HEK293 (cell line): ENCODE data around the gene SYNE2.
A peak's percentile ranks its signal among the peaks of the same experiment; 100 is the strongest.

ENCODE experiments used
- CTCF ChIA-PET: fragments of 350-600 bp; formaldehyde crosslinking; extraction: SDS; loops from one replicate; lab custom pipeline; 2021; ENCODE audit warnings: antibody characterized with exemption; lab: Yijun Ruan, JAX
- POLR2A ChIA-PET: fragments of 300-600 bp; formaldehyde crosslinking; extraction: SDS; loops from one replicate; lab custom pipeline; 2020; ENCODE audit warnings: antibody characterized with exemption, inconsistent platforms; lab: Yijun Ruan, JAX
- H3K27ac ChIP-seq: fragments of 200-500 bp; sonication (Bioruptor generic); 2 replicates; pipeline ENCODE4 v1.5.1; 2014; ENCODE audit warnings: low read depth, low read length, control low read depth, inconsistent platforms; ENCODE audit errors: extremely low read depth
- H3K36me3 ChIP-seq, 2 experiments: fragments of 200-500 bp in 1 of 2; sonication (Bioruptor generic) in 1 of 2; 1 replicate in 1 of 2; 2 replicates in 1 of 2; pipeline ENCODE4 v1.5.1; 2014 to 2017; ENCODE audit warnings: inconsistent platforms in 2 of 2, low read length in 2 of 2; ENCODE audit not compliant: control insufficient read depth in 2 of 2, insufficient read depth in 1 of 2
- H3K4me1 ChIP-seq: fragments of 200-500 bp; sonication (Bioruptor generic); 2 replicates; pipeline ENCODE4 v1.5.1; 2014; ENCODE audit warnings: mild to moderate bottlenecking, low read length, inconsistent platforms; ENCODE audit not compliant: control insufficient read depth, insufficient read depth
- H3K4me3 ChIP-seq: 2 replicates; pipeline ENCODE4 v1.5.1; 2011; ENCODE audit warnings: low read depth, mild to moderate bottlenecking, control low read depth, low read length, moderate library complexity
- H3K9me3 ChIP-seq: fragments of 200-500 bp; sonication (Bioruptor generic); 2 replicates; pipeline ENCODE4 v1.5.1; 2014; ENCODE audit warnings: low read depth, low read length, inconsistent platforms; ENCODE audit not compliant: control insufficient read depth, insufficient read depth
- GLIS2 ChIP-seq: fragments of 450-650 bp; formaldehyde crosslinking; IDR thresholded peaks from 2 replicates; pipeline ENCODE4 v1.5.1; 2016; ENCODE audit warnings: missing biosample characterization, missing genetic modification characterization
- HIC1 ChIP-seq: fragments of 450-650 bp; formaldehyde crosslinking; IDR thresholded peaks from 2 replicates; pipeline ENCODE4 v1.5.1; 2016; ENCODE audit warnings: missing biosample characterization, missing genetic modification characterization
- HOXA7 ChIP-seq: sonication (generic); formaldehyde crosslinking; IDR thresholded peaks from 2 replicates; pipeline ENCODE4 v1.8.1; 2022; ENCODE audit warnings: missing genetic modification reagents, borderline replicate concordance
- KLF16 ChIP-seq: fragments of 450-650 bp; formaldehyde crosslinking; IDR thresholded peaks from 2 replicates; pipeline ENCODE4 v1.5.1; 2017; ENCODE audit warnings: missing biosample characterization, missing genetic modification characterization
- OVOL3 ChIP-seq: fragments of 450-650 bp; formaldehyde crosslinking; IDR thresholded peaks from 2 replicates; pipeline ENCODE4 v1.5.1; 2016; ENCODE audit warnings: missing biosample characterization, missing genetic modification characterization
- SCRT2 ChIP-seq: fragments of 450-650 bp; formaldehyde crosslinking; IDR thresholded peaks from 2 replicates; pipeline ENCODE4 v1.5.1; 2016; ENCODE audit warnings: missing biosample characterization, missing genetic modification characterization
- TSHZ1 ChIP-seq: fragments of 450-650 bp; formaldehyde crosslinking; IDR thresholded peaks from 2 replicates; pipeline ENCODE4 v1.5.1; 2016; ENCODE audit warnings: missing biosample characterization, missing genetic modification characterization, borderline replicate concordance
- ZBTB1 ChIP-seq: fragments of 450-650 bp; formaldehyde crosslinking; IDR thresholded peaks from 2 replicates; pipeline ENCODE4 v1.5.1; 2016; ENCODE audit warnings: missing biosample characterization, missing genetic modification characterization
- ZBTB48 ChIP-seq: fragments of 450-650 bp; formaldehyde crosslinking; IDR thresholded peaks from 2 replicates; pipeline ENCODE4 v1.5.1; 2016; ENCODE audit warnings: missing biosample characterization, missing genetic modification characterization
- ZFP3 ChIP-seq: fragments of 450-650 bp; formaldehyde crosslinking; IDR thresholded peaks from 2 replicates; pipeline ENCODE4 v1.5.1; 2016; ENCODE audit warnings: low read depth, missing biosample characterization, missing genetic modification characterization
- ZFP37 ChIP-seq: fragments of 450-650 bp; formaldehyde crosslinking; IDR thresholded peaks from 2 replicates; pipeline ENCODE4 v1.5.1; 2016; ENCODE audit warnings: missing biosample characterization, missing genetic modification characterization
- ZNF114 ChIP-seq: fragments of 450-650 bp; formaldehyde crosslinking; IDR thresholded peaks from 2 replicates; pipeline ENCODE4 v1.5.0; 2017; ENCODE audit warnings: missing biosample characterization, missing genetic modification characterization
- ZNF121 ChIP-seq: fragments of 450-650 bp; formaldehyde crosslinking; IDR thresholded peaks from 2 replicates; pipeline ENCODE4 v1.5.1; 2016; ENCODE audit warnings: missing biosample characterization, missing genetic modification characterization
- ZNF16 ChIP-seq: fragments of 450-650 bp; formaldehyde crosslinking; IDR thresholded peaks from 2 replicates; pipeline ENCODE4 v1.5.1; 2016; ENCODE audit warnings: low read depth, missing biosample characterization, missing genetic modification characterization
- ZNF24 ChIP-seq: fragments of 450-650 bp; formaldehyde crosslinking; IDR thresholded peaks from 2 replicates; pipeline ENCODE4 v1.5.1; 2016; ENCODE audit warnings: missing biosample characterization, missing genetic modification characterization
- ZNF362 ChIP-seq: fragments of 450-650 bp; formaldehyde crosslinking; IDR thresholded peaks from 2 replicates; pipeline ENCODE4 v1.5.1; 2016; ENCODE audit warnings: missing biosample characterization, missing genetic modification characterization
- ZNF510 ChIP-seq: fragments of 450-650 bp; formaldehyde crosslinking; IDR thresholded peaks from 2 replicates; pipeline ENCODE4 v1.5.1; 2018; ENCODE audit warnings: mild to moderate bottlenecking, missing genetic modification characterization, missing biosample characterization; ENCODE audit not compliant: insufficient replicate concordance
- ZNF518A ChIP-seq: fragments of 450-650 bp; formaldehyde crosslinking; conservative IDR thresholded peaks from 2 replicates; pipeline ENCODE4 v1.5.1; 2016; ENCODE audit warnings: low read depth, missing biosample characterization, missing genetic modification characterization
- ZNF596 ChIP-seq: fragments of 450-650 bp; IDR thresholded peaks from 2 replicates; pipeline ENCODE4 v1.5.0; 2018; ENCODE audit warnings: missing biosample characterization, mild to moderate bottlenecking, missing genetic modification characterization, moderate library complexity
- ZNF621 ChIP-seq: fragments of 450-650 bp; formaldehyde crosslinking; IDR thresholded peaks from 2 replicates; pipeline ENCODE4 v1.5.1; 2017; ENCODE audit warnings: missing biosample characterization, missing genetic modification characterization
- ZNF626 ChIP-seq: fragments of 450-650 bp; sonication (Bioruptor Pico); formaldehyde crosslinking; IDR thresholded peaks from 2 replicates; pipeline ENCODE4 v1.5.1; 2018; ENCODE audit warnings: missing biosample characterization, missing genetic modification characterization, inconsistent platforms
- ZNF776 ChIP-seq: fragments of 450-650 bp; formaldehyde crosslinking; IDR thresholded peaks from 2 replicates; pipeline ENCODE4 v1.5.0; 2017; ENCODE audit warnings: missing biosample characterization, missing genetic modification characterization, borderline replicate concordance
- ZNF843 ChIP-seq: fragments of 450-650 bp; formaldehyde crosslinking; IDR thresholded peaks from 2 replicates; pipeline ENCODE4 v1.5.1; 2016; ENCODE audit warnings: missing biosample characterization, missing genetic modification characterization
- ZSCAN23 ChIP-seq: fragments of 450-650 bp; formaldehyde crosslinking; IDR thresholded peaks from 2 replicates; pipeline ENCODE4 v1.5.1; 2016; ENCODE audit warnings: missing biosample characterization, missing genetic modification characterization
- ZXDB ChIP-seq: fragments of 450-650 bp; formaldehyde crosslinking; IDR thresholded peaks from 2 replicates; pipeline ENCODE4 v1.5.1; 2016; ENCODE audit warnings: missing biosample characterization, missing genetic modification characterization

The SYNE2 gene

GRCh38 chr14:64082837-64083236, 230.0 kb downstream of the SYNE2 start (continued):
- no peak for TF ChIP-seq ZNF518A
- no peak for TF ChIP-seq ZNF626
- TF ChIP-seq KLF16 (tag by site-specific recombination) = no peak
- TF ChIP-seq ZNF596 (tag by site-specific recombination) = no peak

- TF ChIP-seq ZNF843 (tag by site-specific recombination) (no peak), ZNF776 (no peak), SCRT2 (tag by site-specific recombination) (no peak), ZFP37 (no peak), HOXA7 (no peak), ZNF510 (tag by site-specific recombination) (no peak), ZSCAN23 (tag by site-specific recombination) (no peak), ZNF24 (tag by site-specific recombination) (no peak), ZNF114 (tag by site-specific recombination) (no peak), OVOL3 (tag by site-specific recombination) (no peak), GLIS2 (no peak), ZNF621 (tag by site-specific recombination) (no peak), ZNF121 (tag by site-specific recombination) (no peak), HIC1 (no peak), ZNF16 (no peak)
- no peak overlapping the region for H3K4me3 ChIP-seq
- H3K27ac ChIP-seq = no peak overlapping the region
- ChIA-PET CTCF (no interaction called here), POLR2A (no interaction called here)
- peaks cover 5% of the 10 kb centered on the region; the same call in 1 of the 2 replicates for H3K4me1 ChIP-seq
- no peaks in the 10 kb centered on the region for H3K9me3 ChIP-seq
- peaks cover 0 to 7% of the 10 kb centered on the region in 2 experiments; a peak in 2 of 3 replicates for H3K36me3 ChIP-seq
Measured at GRCh38 chr14:64088647-64088964, 235.8 kb downstream of the SYNE2 start.

GRCh38 chr14:64089920-64090319, 237.1 kb downstream of the SYNE2 start:
- ChIA-PET POLR2A (interaction anchor here (0.7 kb wide), 1 partner anchor 15 kb away, joined by 3 read pairs; no protein-coding TSS in a partner anchor), CTCF (interaction anchor here (0.6 kb wide), 1 partner anchor 546 kb away, joined by 3 read pairs; no protein-coding TSS in a partner anchor)
- Histone ChIP-seq H3K9me3 (no peaks in the 10 kb centered on the region), H3K27ac (no peak overlapping the region), H3K4me3 (no peak overlapping the region), H3K36me3 (peaks cover 0 to 1% of the 10 kb centered on the region in 2 experiments; a peak in 2 of 3 replicates), H3K4me1 (peaks cover 5% of the 10 kb centered on the region; the same call in 1 of the 2 replicates)
- TF ChIP-seq TSHZ1 (tag by site-specific recombination) = peak; percentile 41; the same call in 1 of the 2 replicates
- TF ChIP-seq ZBTB1 (tag by site-specific recombination) = no peak
- no peak for TF ChIP-seq ZFP3 (tag by site-specific recombination)
- 0 out of 2 replicates have a peak, but pooled peaks have one; percentile 23 for TF ChIP-seq ZBTB48 (tag by site-specific recombination)
- no peak for TF ChIP-seq ZNF362 (tag by site-specific recombination)
- peak; percentile 65 for TF ChIP-seq ZXDB (tag by site-specific recombination)
